Vagina (tissue), 2 donors: Measurements from ENCODE around the gene OR10V1. TPM values are rescaled to one million over a fixed set of nuclear protein-coding genes. Genes with fewer than 3 reads are reported as not detected.

Source experiments
- DNase-seq, 2 donors: peaks; one replicate each; pipeline ENCODE4 v3.0.0-alpha.2; 2017; ENCODE audit errors: extremely low spot score in 2 of 2
- H3K27ac ChIP-seq: fragments of 200-600 bp; sonication (generic); one replicate; pipeline ENCODE4 v1.5.1; 2019
- H3K27me3 ChIP-seq: fragments of 200-600 bp; sonication (generic); one replicate; pipeline ENCODE4 v1.5.1; 2019
- H3K36me3 ChIP-seq, 2 donors: fragments of 200-600 bp; sonication (generic); one replicate each; pipeline ENCODE4 v1.5.1; 2017 to 2019
- H3K4me1 ChIP-seq: fragments of 200-600 bp; sonication (generic); one replicate; pipeline ENCODE4 v1.5.1; 2019
- H3K4me3 ChIP-seq, 2 donors: fragments of 200-600 bp; sonication (generic); 1 replicate in 1 of 2; 2 replicates in 1 of 2; pipeline ENCODE4 v1.5.1; 2016 to 2019
- H3K9me3 ChIP-seq: fragments of 200-600 bp; sonication (generic); one replicate; pipeline ENCODE4 v1.5.1; 2019
- POLR2A ChIP-seq, 2 donors: fragments of 450-650 bp; IDR thresholded peaks; one replicate each; pipeline ENCODE4 v1.6.1; 2017; ENCODE audit warnings: antibody characterized with exemption in 2 of 2, mild to moderate bottlenecking in 2 of 2, moderate library complexity in 2 of 2
- POLR2AphosphoS5 ChIP-seq, 2 donors: sonication (generic); formaldehyde crosslinking; IDR thresholded peaks; one replicate each; pipeline ENCODE4 v1.9.0; 2017; ENCODE audit warnings: antibody characterized with exemption in 2 of 2, mild to moderate bottlenecking in 2 of 2, low read depth in 1 of 2; ENCODE audit not compliant: insufficient read depth in 1 of 2
- intact Hi-C: fragments of 100-400 bp; cut with DNase I; formaldehyde crosslinking; loops from one replicate; pipeline ENCODE4 v1.15.1; 2023
- total RNA-seq: library from RNA; depleted of rRNA; stranded (reverse); fragments of >200 nt; gene quantifications from one replicate; pipeline ENCODE4 v1.2.3, GENCODE V29; 2016
- TF ChIP-seq, protein P1 (sequence below), 3 experiments: fragments of 450-650 bp in 2 of 3; fragments of 200-600 bp in 1 of 3; sonication (generic) in 1 of 3; IDR thresholded peaks; one replicate each; pipeline ENCODE4 v1.5.1; 2017 to 2019; ENCODE audit warnings: antibody characterized with exemption in 3 of 3, mild to moderate bottlenecking in 2 of 3, moderate library complexity in 2 of 3

OR10V1 gene
- total RNA-seq, 1 donor from 2014 or later = not detected

- H3K36me3 ChIP-seq = no peaks in the 10 kb centered on the region
- intact Hi-C loops = loop anchor here (10.0 kb wide), 1 partner anchor 132 kb away; no protein-coding TSS in a partner anchor
- H3K4me3 ChIP-seq = no peak overlapping the region
- H3K27me3 ChIP-seq = no peaks in the 10 kb centered on the region
- TF ChIP-seq POLR2AphosphoS5 (IDR thresholded peaks at IDR 0.05; ENCODE audit: insufficient read depth in 1 of 2, low read depth in 1 of 2) = no peak
- no peak for TF ChIP-seq POLR2A (IDR thresholded peaks at IDR 0.05)
- TF ChIP-seq, protein P1, sequence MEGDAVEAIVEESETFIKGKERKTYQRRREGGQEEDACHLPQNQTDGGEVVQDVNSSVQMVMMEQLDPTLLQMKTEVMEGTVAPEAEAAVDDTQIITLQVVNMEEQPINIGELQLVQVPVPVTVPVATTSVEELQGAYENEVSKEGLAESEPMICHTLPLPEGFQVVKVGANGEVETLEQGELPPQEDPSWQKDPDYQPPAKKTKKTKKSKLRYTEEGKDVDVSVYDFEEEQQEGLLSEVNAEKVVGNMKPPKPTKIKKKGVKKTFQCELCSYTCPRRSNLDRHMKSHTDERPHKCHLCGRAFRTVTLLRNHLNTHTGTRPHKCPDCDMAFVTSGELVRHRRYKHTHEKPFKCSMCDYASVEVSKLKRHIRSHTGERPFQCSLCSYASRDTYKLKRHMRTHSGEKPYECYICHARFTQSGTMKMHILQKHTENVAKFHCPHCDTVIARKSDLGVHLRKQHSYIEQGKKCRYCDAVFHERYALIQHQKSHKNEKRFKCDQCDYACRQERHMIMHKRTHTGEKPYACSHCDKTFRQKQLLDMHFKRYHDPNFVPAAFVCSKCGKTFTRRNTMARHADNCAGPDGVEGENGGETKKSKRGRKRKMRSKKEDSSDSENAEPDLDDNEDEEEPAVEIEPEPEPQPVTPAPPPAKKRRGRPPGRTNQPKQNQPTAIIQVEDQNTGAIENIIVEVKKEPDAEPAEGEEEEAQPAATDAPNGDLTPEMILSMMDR (IDR thresholded peaks at IDR 0.05) = no peak
- no peaks in the 10 kb centered on the region for H3K9me3 ChIP-seq
- no peak overlapping the region for H3K27ac ChIP-seq
- peaks cover 10% of the 10 kb centered on the region for H3K4me1 ChIP-seq
- no peak for DNase-seq
Observed at GRCh38 chr11:59673291-59673690, 40.4 kb downstream of the OR10V1 start.

- Histone ChIP-seq H3K4me1 (peaks cover 22% of the 10 kb centered on the region), H3K27me3 (no peaks in the 10 kb centered on the region), H3K4me3 (no peak overlapping the region), H3K27ac (no peak overlapping the region), H3K36me3 (peaks cover 0 to 2% of the 10 kb centered on the region in 2 donors), H3K9me3 (no peaks in the 10 kb centered on the region)
- no peak for DNase-seq
- intact Hi-C loops = loop anchor here (10.0 kb wide), 1 partner anchor 133 kb away; no protein-coding TSS in a partner anchor
- TF ChIP-seq POLR2A (IDR thresholded peaks at IDR 0.05) (no peak), POLR2AphosphoS5 (IDR thresholded peaks at IDR 0.05; ENCODE audit: insufficient read depth in 1 of 2, low read depth in 1 of 2) (no peak)
- TF ChIP-seq, protein P1 (IDR thresholded peaks at IDR 0.05) = no peak
Observed at GRCh38 chr11:59671471-59671870, 42.2 kb downstream of the OR10V1 start.

GRCh38 chr11:59669611-59670009, 44.0 kb downstream of the OR10V1 start:
- peaks cover 23% of the 10 kb centered on the region for H3K4me1 ChIP-seq
- no peak for DNase-seq
- no peaks in the 10 kb centered on the region for H3K27me3 ChIP-seq
- TF ChIP-seq, protein P1 (IDR thresholded peaks at IDR 0.05) = peak in 1 of 3 experiments; percentile 11
- TF ChIP-seq POLR2AphosphoS5 (IDR thresholded peaks at IDR 0.05; ENCODE audit: insufficient read depth in 1 of 2, low read depth in 1 of 2) = no peak
- intact Hi-C loops = loop anchor here (2.0 to 10.0 kb wide), 2 partner anchors 55 to 135 kb away; partner anchors contain the start of gene OSBP
- H3K36me3 ChIP-seq = peaks cover 0 to 15% of the 10 kb centered on the region in 2 donors
- H3K4me3 ChIP-seq = peak overlapping the region; percentile 85 to 95
- peak overlapping the region; percentile 99 for H3K27ac ChIP-seq
- H3K9me3 ChIP-seq = no peaks in the 10 kb centered on the region

GRCh38 chr11:59668950-59669610, 44.6 kb downstream of the OR10V1 start, which contains the start of gene PATL1:
Gene PATL1 (minus strand): TSS chr11:59669037. CDS start chr11:59668895, 142 bp downstream.
- TF ChIP-seq POLR2A (IDR thresholded peaks at IDR 0.05) = peak; percentile 43 to 96
- TF ChIP-seq, protein P1 (IDR thresholded peaks at IDR 0.05) = no peak
- peak; percentile 99 for TF ChIP-seq POLR2AphosphoS5 (IDR thresholded peaks at IDR 0.05; ENCODE audit: insufficient read depth in 1 of 2, low read depth in 1 of 2)
- H3K27me3 ChIP-seq = no peaks in the 10 kb centered on the region
- no peaks in the 10 kb centered on the region for H3K9me3 ChIP-seq
- peaks cover 28% of the 10 kb centered on the region for H3K4me1 ChIP-seq
- H3K36me3 ChIP-seq = peaks cover 0 to 15% of the 10 kb centered on the region in 2 donors
- H3K27ac ChIP-seq = peak within 1 kb of the TSS; percentile 99
- DNase-seq = peak; percentile 98 to 99
- intact Hi-C loops = loop anchor here (2.0 kb wide), 1 partner anchor 54 kb away; the partner anchor contains the start of gene OSBP
- peak within 1 kb of the TSS; percentile 85 to 95 for H3K4me3 ChIP-seq
